Chondrocyte (in vitro differentiated cells): ENCODE results near the gene FGF22. TPM values are rescaled to one million over a fixed set of nuclear protein-coding genes. Genes with fewer than 3 reads are reported as not detected.

ENCODE experiments used
- DNase-seq: peaks from one replicate; pipeline ENCODE4 v3.0.0; 2021; ENCODE audit warnings: mixed read lengths, low spot score
- H3K27ac Mint-ChIP-seq: one replicate; pipeline ENCODE4 v1.8.0; 2021; ENCODE audit warnings: mild to moderate bottlenecking, moderate library complexity, mixed read lengths; ENCODE audit not compliant: unreplicated experiment
- H3K27me3 Mint-ChIP-seq: 2 replicates; pipeline ENCODE4 v1.8.0; 2021; ENCODE audit warnings: low read depth, mixed read lengths
- H3K36me3 Mint-ChIP-seq: 2 replicates; pipeline ENCODE4 v1.8.0; 2021; ENCODE audit warnings: low read depth, mixed read lengths
- H3K4me1 Mint-ChIP-seq: 2 replicates; pipeline ENCODE4 v1.8.0; 2021; ENCODE audit warnings: low read depth, mild to moderate bottlenecking, mixed read lengths
- H3K4me3 Mint-ChIP-seq: one replicate; pipeline ENCODE4 v1.8.0; 2021; ENCODE audit warnings: mild to moderate bottlenecking, moderate library complexity, mixed read lengths; ENCODE audit not compliant: unreplicated experiment
- H3K9me3 Mint-ChIP-seq: 2 replicates; pipeline ENCODE4 v1.8.0; 2021; ENCODE audit warnings: low read depth, mixed read lengths
- total RNA-seq: library from RNA; stranded (reverse); gene quantifications from 3 replicates; pipeline ENCODE4 v1.2.1, GENCODE V29; 2021
- TF ChIP-seq, protein P1 (sequence below): fragments of 200-600 bp; sonication (generic); IDR thresholded peaks from 2 replicates; pipeline ENCODE4 v1.5.0; 2021; ENCODE audit warnings: antibody characterized with exemption, mild to moderate bottlenecking, moderate library complexity

FGF22 gene
- total RNA-seq, 1 donor from 2014 or later, result not detected

- no peak for DNase-seq
- Mint-ChIP-seq H3K4me3 (no peak overlapping the region), H3K4me1 (peaks cover 12% of the 10 kb centered on the region), H3K27ac (no peak overlapping the region), H3K9me3 (no peaks in the 10 kb centered on the region), H3K36me3 (no peaks in the 10 kb centered on the region), H3K27me3 (peaks cover 16% of the 10 kb centered on the region)
- TF ChIP-seq, protein P1, sequence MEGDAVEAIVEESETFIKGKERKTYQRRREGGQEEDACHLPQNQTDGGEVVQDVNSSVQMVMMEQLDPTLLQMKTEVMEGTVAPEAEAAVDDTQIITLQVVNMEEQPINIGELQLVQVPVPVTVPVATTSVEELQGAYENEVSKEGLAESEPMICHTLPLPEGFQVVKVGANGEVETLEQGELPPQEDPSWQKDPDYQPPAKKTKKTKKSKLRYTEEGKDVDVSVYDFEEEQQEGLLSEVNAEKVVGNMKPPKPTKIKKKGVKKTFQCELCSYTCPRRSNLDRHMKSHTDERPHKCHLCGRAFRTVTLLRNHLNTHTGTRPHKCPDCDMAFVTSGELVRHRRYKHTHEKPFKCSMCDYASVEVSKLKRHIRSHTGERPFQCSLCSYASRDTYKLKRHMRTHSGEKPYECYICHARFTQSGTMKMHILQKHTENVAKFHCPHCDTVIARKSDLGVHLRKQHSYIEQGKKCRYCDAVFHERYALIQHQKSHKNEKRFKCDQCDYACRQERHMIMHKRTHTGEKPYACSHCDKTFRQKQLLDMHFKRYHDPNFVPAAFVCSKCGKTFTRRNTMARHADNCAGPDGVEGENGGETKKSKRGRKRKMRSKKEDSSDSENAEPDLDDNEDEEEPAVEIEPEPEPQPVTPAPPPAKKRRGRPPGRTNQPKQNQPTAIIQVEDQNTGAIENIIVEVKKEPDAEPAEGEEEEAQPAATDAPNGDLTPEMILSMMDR, result no peak
Measured at GRCh38 chr19:593055-593454, 46.6 kb upstream of the FGF22 start.

DNA sequence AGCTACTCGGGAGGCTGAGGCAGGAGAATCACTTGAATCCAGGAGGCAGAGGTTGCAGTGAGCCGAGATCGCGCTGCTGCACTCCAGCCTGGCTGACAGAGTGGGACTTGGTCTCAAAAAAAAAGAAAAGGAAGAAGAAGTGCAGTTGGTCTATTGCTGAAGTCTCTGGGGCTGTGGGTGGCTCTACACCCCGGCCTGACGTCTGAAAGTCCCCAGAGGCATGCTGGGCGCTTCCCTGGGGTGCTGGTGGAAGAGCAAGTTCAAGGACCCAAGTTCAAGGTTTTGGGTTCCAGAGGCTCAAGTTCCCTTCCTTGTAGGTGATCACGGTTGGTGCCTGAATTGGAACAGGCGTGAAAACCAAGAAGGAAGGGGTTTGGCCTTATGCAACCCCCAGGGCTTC, 46.2 kb upstream of the FGF22 start:
- Mint-ChIP-seq H3K27ac (peak overlapping the region; percentile 65), H3K9me3 (no peaks in the 10 kb centered on the region), H3K4me3 (no peak overlapping the region), H3K27me3 (peaks cover 16% of the 10 kb centered on the region), H3K36me3 (no peaks in the 10 kb centered on the region), H3K4me1 (peaks cover 10% of the 10 kb centered on the region)
- no peak for DNase-seq
- TF ChIP-seq, protein P1, result no peak

GRCh38 chr19:594265-594870, 45.3 kb upstream of the FGF22 start:
- Mint-ChIP-seq H3K9me3 (no peaks in the 10 kb centered on the region), H3K36me3 (no peaks in the 10 kb centered on the region), H3K4me3 (no peak overlapping the region), H3K27me3 (peaks cover 16% of the 10 kb centered on the region), H3K4me1 (peaks cover 8% of the 10 kb centered on the region), H3K27ac (no peak overlapping the region)
- DNase-seq, result no peak
- TF ChIP-seq, protein P1, result no peak

GRCh38 chr19:595326-596262, 44.1 kb upstream of the FGF22 start:
- H3K4me1 Mint-ChIP-seq, result peaks cover 5% of the 10 kb centered on the region
- DNase-seq, result no peak
- no peak overlapping the region for H3K27ac Mint-ChIP-seq
- H3K27me3 Mint-ChIP-seq, result peaks cover 14% of the 10 kb centered on the region
- no peaks in the 10 kb centered on the region for H3K36me3 Mint-ChIP-seq
- H3K9me3 Mint-ChIP-seq, result no peaks in the 10 kb centered on the region
- TF ChIP-seq, protein P1, result no peak
- H3K4me3 Mint-ChIP-seq, result no peak overlapping the region

DNA sequence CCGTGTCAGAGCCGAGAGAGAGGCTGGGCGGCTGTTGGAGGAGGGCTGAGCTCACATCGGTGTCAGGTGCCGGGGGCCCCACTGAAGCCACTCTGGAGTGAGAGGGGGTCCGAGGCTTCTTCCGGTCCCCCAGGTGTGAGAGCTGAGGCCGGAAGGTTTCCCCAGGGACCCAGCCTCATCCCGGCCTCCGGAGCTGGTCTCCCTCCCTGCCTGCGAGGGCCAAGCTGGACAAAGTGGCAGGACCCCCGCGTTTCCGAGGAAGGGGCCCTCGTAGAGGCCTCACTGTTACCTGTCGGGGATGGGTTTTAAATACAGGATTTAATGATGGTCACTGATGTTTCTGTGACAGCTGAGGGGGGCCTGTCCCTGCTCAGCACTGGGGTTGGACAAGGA, 43.4 kb upstream of the FGF22 start:
- no peaks in the 10 kb centered on the region for H3K9me3 Mint-ChIP-seq

More for the DNA sequence above, 43.4 kb upstream of the FGF22 start:
- DNase-seq, result no peak
- no peak overlapping the region for H3K4me3 Mint-ChIP-seq
- peaks cover 3% of the 10 kb centered on the region for H3K4me1 Mint-ChIP-seq
- no peaks in the 10 kb centered on the region for H3K36me3 Mint-ChIP-seq
- no peak overlapping the region for H3K27ac Mint-ChIP-seq
- TF ChIP-seq, protein P1, result no peak
- peaks cover 12% of the 10 kb centered on the region for H3K27me3 Mint-ChIP-seq
